Neuronal stem cell (in vitro differentiated cells): ENCODE results near the gene PKDREJ.

Experiments used
- DNase-seq: peaks from one replicate; pipeline ENCODE4 v3.0.0-alpha.2; 2013; ENCODE audit warnings: low spot score
- H2AFZ ChIP-seq: one replicate; pipeline ENCODE4 v1.6.1; 2013; ENCODE audit warnings: mild to moderate bottlenecking, low read length, inconsistent platforms
- H2AK5ac ChIP-seq: 2 replicates; pipeline ENCODE4 v1.6.1; 2013; ENCODE audit warnings: low read depth, mild to moderate bottlenecking, inconsistent platforms, low read length, moderate library complexity, mixed read lengths
- H2BK120ac ChIP-seq: 2 replicates; pipeline ENCODE4 v1.6.1; 2013; ENCODE audit warnings: low read depth, mild to moderate bottlenecking, inconsistent platforms, low read length, moderate library complexity, mixed read lengths
- H2BK12ac ChIP-seq: one replicate; pipeline ENCODE4 v1.6.1; 2013; ENCODE audit warnings: low read length, inconsistent platforms
- H2BK15ac ChIP-seq: 2 replicates; pipeline ENCODE4 v1.6.1; 2013; ENCODE audit warnings: mild to moderate bottlenecking, low read length, inconsistent platforms, mixed read lengths
- H2BK5ac ChIP-seq: one replicate; pipeline ENCODE4 v1.6.1; 2013; ENCODE audit warnings: inconsistent platforms, mild to moderate bottlenecking, low read length, moderate library complexity
- H3K14ac ChIP-seq: one replicate; pipeline ENCODE4 v1.6.1; 2013; ENCODE audit warnings: low read length, inconsistent platforms
- H3K18ac ChIP-seq: 2 replicates; pipeline ENCODE4 v1.6.1; 2013; ENCODE audit warnings: low read length, inconsistent platforms
- H3K23ac ChIP-seq: 2 replicates; pipeline ENCODE4 v1.6.1; 2013; ENCODE audit warnings: low read depth, mild to moderate bottlenecking, mixed read lengths, low read length, inconsistent platforms; ENCODE audit not compliant: poor library complexity
- H3K27ac ChIP-seq: replicated peaks from 3 replicates; pipeline ENCODE4 v1.5.1; 2013; ENCODE audit warnings: low read length, inconsistent platforms
- H3K27me3 ChIP-seq, 3 experiments: 2 replicates each; pipeline ENCODE4 v1.6.1; 2013; ENCODE audit warnings: low read length in 3 of 3, mild to moderate bottlenecking in 2 of 3, inconsistent platforms in 1 of 3, low read depth in 1 of 3, mixed read lengths in 1 of 3, moderate library complexity in 1 of 3; ENCODE audit not compliant: control insufficient read depth in 3 of 3, insufficient read depth in 3 of 3
- H3K36me3 ChIP-seq, 2 donors: replicated peaks in 1 of 2; 2 replicates each; pipeline ENCODE4 v1.6.1; 2013; ENCODE audit warnings: low read length in 2 of 2; ENCODE audit not compliant: control insufficient read depth in 2 of 2, insufficient read depth in 2 of 2
- H3K4ac ChIP-seq: 2 replicates; pipeline ENCODE4 v1.6.1; 2013; ENCODE audit warnings: inconsistent platforms, mild to moderate bottlenecking, low read length, moderate library complexity
- H3K4me1 ChIP-seq, 2 donors: 1 replicate in 1 of 2; 2 replicates in 1 of 2; pipeline ENCODE4 v1.6.1; 2013; ENCODE audit warnings: low read length in 2 of 2, low read depth in 1 of 2; ENCODE audit not compliant: control insufficient read depth in 2 of 2, insufficient read depth in 1 of 2
- H3K4me2 ChIP-seq: one replicate; pipeline ENCODE4 v1.6.1; 2013; ENCODE audit warnings: mild to moderate bottlenecking, low read length, inconsistent platforms; ENCODE audit not compliant: insufficient read depth, poor library complexity, severe bottlenecking
- H3K4me3 ChIP-seq, 2 donors: 2 replicates each; pipeline ENCODE4 v1.5.1; 2013; ENCODE audit warnings: low read length in 2 of 2, mild to moderate bottlenecking in 2 of 2, inconsistent platforms in 1 of 2, moderate library complexity in 1 of 2
- H3K79me1 ChIP-seq: one replicate; pipeline ENCODE4 v1.6.1; 2013; ENCODE audit warnings: low read depth, mild to moderate bottlenecking, inconsistent platforms, low read length, moderate library complexity
- H3K9ac ChIP-seq: one replicate; pipeline ENCODE4 v1.6.1; 2013; ENCODE audit warnings: mild to moderate bottlenecking, low read depth, low read length, inconsistent platforms; ENCODE audit not compliant: poor library complexity
- H3K9me3 ChIP-seq, 2 donors: replicated peaks in 1 of 2; 2 replicates each; pipeline versions ENCODE3 to v1.6.1; 2013; ENCODE audit warnings: low read length in 2 of 2, mild to moderate bottlenecking in 2 of 2, inconsistent platforms in 1 of 2, low read depth in 1 of 2, mixed read lengths in 1 of 2, moderate library complexity in 1 of 2; ENCODE audit not compliant: control insufficient read depth in 2 of 2, insufficient read depth in 1 of 2
- H4K8ac ChIP-seq: one replicate; pipeline ENCODE4 v1.6.1; 2013; ENCODE audit warnings: low read depth, mild to moderate bottlenecking, inconsistent platforms, low read length, moderate library complexity
- H4K91ac ChIP-seq: one replicate; pipeline ENCODE4 v1.6.1; 2013; ENCODE audit warnings: low read length, low read depth, mild to moderate bottlenecking, inconsistent platforms; ENCODE audit not compliant: poor library complexity
- WGBS, 2 donors: extraction: QIAGEN DNeasy Blood & Tissue Kit; methylation state at CpG; one replicate each; pipeline ENCODE4 v1.1.7; 2013; ENCODE audit warnings: missing lambda C conversion rate in 2 of 2, mixed read lengths in 1 of 2; ENCODE audit not compliant: insufficient read length in 2 of 2, insufficient replicate concordance in 1 of 2; ENCODE audit errors: extremely low coverage in 2 of 2; 5-methylcytosine and 5-hydroxymethylcytosine counted together

The PKDREJ gene

GRCh38 chr22:46289244-46289891 lies 26.2 kb upstream of the PKDREJ start:
- no peak overlapping the region for H4K8ac ChIP-seq
- no peak overlapping the region for H2BK5ac ChIP-seq
- no peak overlapping the region for H2BK12ac ChIP-seq
- H3K4me3 ChIP-seq: no peak overlapping the region
- H3K4ac ChIP-seq: no peak overlapping the region
- no peak overlapping the region for H3K4me2 ChIP-seq
- no peak overlapping the region for H4K91ac ChIP-seq
- no peak overlapping the region for H2AFZ ChIP-seq
- H2BK120ac ChIP-seq: no peak overlapping the region
- H2BK15ac ChIP-seq: no peak overlapping the region
- no peak overlapping the region for H3K14ac ChIP-seq
- H3K4me1 ChIP-seq: peaks cover 0 to 4% of the 10 kb centered on the region in 2 donors
- H3K79me1 ChIP-seq: peaks cover 1% of the 10 kb centered on the region
- H3K27ac ChIP-seq: no peak overlapping the region
- H3K18ac ChIP-seq: no peak overlapping the region
- no peak overlapping the region for H2AK5ac ChIP-seq
- no CpG with 5 or more reads among the region's 33 CpGs for WGBS, 2 donors
- H3K27me3 ChIP-seq: no peaks in the 10 kb centered on the region
- no peak overlapping the region for H3K23ac ChIP-seq
- no peak for DNase-seq
- H3K9ac ChIP-seq: no peak overlapping the region
- peaks cover 4 to 70% of the 10 kb centered on the region in 2 donors for H3K36me3 ChIP-seq
- peaks cover 0 to 2% of the 10 kb centered on the region in 2 donors for H3K9me3 ChIP-seq

GRCh38 chr22:46288846-46289243 lies 25.7 kb upstream of the PKDREJ start:
- Histone ChIP-seq H3K27ac (no peak overlapping the region), H2BK15ac (no peak overlapping the region), H3K9ac (no peak overlapping the region), H2BK12ac (no peak overlapping the region), H4K8ac (no peak overlapping the region), H3K79me1 (peaks cover 1% of the 10 kb centered on the region), H2BK5ac (no peak overlapping the region), H2BK120ac (peak overlapping the region; percentile 61), H3K18ac (no peak overlapping the region), H2AFZ (no peak overlapping the region), H3K27me3 (no peaks in the 10 kb centered on the region), H3K9me3 (peaks cover 0 to 2% of the 10 kb centered on the region in 2 donors), H3K23ac (no peak overlapping the region), H2AK5ac (no peak overlapping the region), H3K4me3 (no peak overlapping the region), H3K36me3 (peaks cover 7 to 76% of the 10 kb centered on the region in 2 donors), H3K4me2 (no peak overlapping the region), H3K4ac (no peak overlapping the region), H3K14ac (no peak overlapping the region), H4K91ac (no peak overlapping the region), H3K4me1 (peaks cover 0 to 3% of the 10 kb centered on the region in 2 donors)
- no CpG with 5 or more reads among the region's 7 CpGs for WGBS, 2 donors
- no peak for DNase-seq

GRCh38 chr22:46287873-46288751 lies 25.0 kb upstream of the PKDREJ start:
- Histone ChIP-seq H4K8ac (no peak overlapping the region), H3K4me2 (no peak overlapping the region), H4K91ac (no peak overlapping the region)

More at GRCh38 chr22:46287873-46288751, 25.0 kb upstream of the PKDREJ start:
- no peak for DNase-seq
- H2BK5ac ChIP-seq: no peak overlapping the region
- peak overlapping the region; percentile 37 for H2AK5ac ChIP-seq
- H3K14ac ChIP-seq: peak overlapping the region; percentile 89
- no peak overlapping the region for H3K4me3 ChIP-seq
- H2AFZ ChIP-seq: no peak overlapping the region
- H3K4me1 ChIP-seq: no peaks in the 10 kb centered on the region
- no peak overlapping the region for H3K23ac ChIP-seq
- H3K36me3 ChIP-seq: peaks cover 7 to 80% of the 10 kb centered on the region in 2 donors
- H3K18ac ChIP-seq: no peak overlapping the region
- no peak overlapping the region for H2BK15ac ChIP-seq
- H3K27ac ChIP-seq: no peak overlapping the region
- peak overlapping the region; percentile 0 for H3K9ac ChIP-seq
- peak overlapping the region; percentile 61 for H2BK120ac ChIP-seq
- no peak overlapping the region for H3K4ac ChIP-seq
- H3K9me3 ChIP-seq: peaks cover 0 to 2% of the 10 kb centered on the region in 2 donors
- WGBS, 2 donors: no CpG with 5 or more reads among the region's 24 CpGs
- no peaks in the 10 kb centered on the region for H3K27me3 ChIP-seq
- H3K79me1 ChIP-seq: peaks cover 1% of the 10 kb centered on the region
- no peak overlapping the region for H2BK12ac ChIP-seq
